ENCODE measurements around the gene CLEC2D.

- TF ChIP-seq CTCF (IDR thresholded peaks at IDR 0.05), result no peak
- no peak for TF ChIP-seq POLR2A (IDR thresholded peaks at IDR 0.05)
Measured at GRCh38 chr12:9707356-9707755, 37.8 kb downstream of the CLEC2D start.

Data from adrenal gland (tissue), 5 donors.